Stimulated activated CD8-positive, alpha-beta memory T cell treated with anti-CD3 and anti-CD28 coated beads, Interleukin-7, amount 100 ng/mL, for 48 hours (primary cell): ENCODE measurements around the gene CNN3.

Source experiments
- DNase-seq, 2 donors: peaks; one replicate each; pipeline ENCODE4 v3.0.0-alpha.2; 2020; ENCODE audit warnings: low read depth in 1 of 2; ENCODE audit errors: extremely low read depth in 1 of 2

The CNN3 gene

DNA sequence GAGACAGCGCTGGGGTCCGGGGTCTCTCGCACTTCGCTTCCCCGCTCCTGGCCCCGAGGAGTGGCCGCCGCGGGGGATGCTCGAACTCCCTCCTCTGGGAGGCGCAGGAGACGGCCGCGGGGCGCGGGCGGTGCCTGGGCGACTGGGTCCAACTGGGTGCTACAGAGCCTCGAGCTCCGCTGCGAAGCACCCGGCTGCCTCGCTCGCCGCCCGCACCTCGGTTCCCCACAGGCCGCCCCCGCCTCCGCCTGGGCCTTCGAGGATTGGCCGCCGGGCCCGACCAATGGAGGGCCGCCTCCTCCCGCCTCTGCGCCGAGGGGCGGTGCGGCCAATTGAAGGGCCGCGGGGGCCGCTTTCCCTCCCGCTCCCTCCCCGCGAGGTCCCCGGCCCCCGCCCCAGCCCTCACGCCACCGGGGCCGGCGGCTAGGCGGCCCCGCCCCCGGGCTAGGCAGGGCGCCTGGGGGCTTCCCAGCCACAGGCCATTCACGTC lies at the start of gene CNN3:
CNN3 (minus strand) TSS at position 196 of the 490 bp plus-strand sequence. CDS start 216 bp downstream, outside the sequence.
- peak; percentile 36 to 47 for DNase-seq

GRCh38 chr1:94974824-94975223 lies 47.9 kb upstream of the CNN3 start:
- DNase-seq: no peak

- DNase-seq: no peak
These were observed 47.3 kb upstream of the CNN3 start for GRCh38 chr1:94974241-94974640.

DNA sequence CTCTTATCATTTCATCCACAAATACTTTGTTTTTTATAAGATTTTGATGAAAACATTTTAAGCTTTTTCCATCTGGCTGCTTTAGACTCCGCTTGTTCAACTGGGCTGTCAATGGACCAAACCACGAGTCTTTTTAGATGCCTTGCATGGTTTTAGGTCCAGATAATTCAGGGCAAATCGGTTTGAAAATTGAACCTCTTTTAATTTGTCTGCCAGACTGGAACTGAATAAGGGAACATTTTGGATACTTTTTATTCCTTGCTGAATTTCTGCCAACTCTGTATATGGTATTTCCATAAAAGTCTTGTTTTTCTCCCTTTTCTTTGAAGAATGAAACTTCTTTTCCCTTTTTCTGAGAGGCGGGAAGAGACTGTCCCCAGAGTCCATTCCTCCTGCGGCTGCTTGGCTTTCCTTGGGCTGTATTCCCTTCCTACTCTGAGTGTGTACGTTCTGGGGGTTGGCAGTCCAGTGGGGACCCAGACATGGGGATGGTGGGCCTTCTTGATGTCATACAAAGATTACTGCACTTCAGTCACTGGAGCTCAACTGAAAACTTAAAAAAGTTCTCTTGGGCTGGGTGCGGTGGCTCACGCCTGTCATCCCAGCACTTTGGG lies 46.5 kb upstream of the CNN3 start:
- DNase-seq: no peak

DNA sequence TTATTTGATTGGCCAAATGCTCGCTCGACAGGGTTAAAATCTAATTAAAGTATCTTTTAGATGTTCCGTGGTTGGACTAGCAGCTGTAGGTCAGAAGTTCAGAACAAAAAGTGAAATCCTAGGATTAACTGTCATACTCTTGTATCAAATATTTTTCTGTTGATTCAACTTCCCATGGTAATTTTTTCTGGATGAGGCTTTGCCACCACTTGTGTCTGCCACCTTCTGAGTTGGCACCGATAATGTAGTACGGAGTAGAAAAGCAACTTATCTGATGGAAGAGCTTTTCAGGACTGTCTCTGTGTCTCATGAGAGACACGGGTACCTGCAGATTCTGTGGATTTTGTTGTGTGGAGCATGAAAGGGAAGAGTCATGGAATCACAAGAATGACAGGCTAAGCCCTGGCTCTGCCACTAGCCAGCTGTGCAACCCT lies 44.6 kb upstream of the CNN3 start:
- no peak for DNase-seq

GRCh38 chr1:94970783-94971182 lies 43.9 kb upstream of the CNN3 start:
- no peak for DNase-seq

- no peak for DNase-seq
These were observed 42.2 kb upstream of the CNN3 start for GRCh38 chr1:94969137-94969536.

DNA sequence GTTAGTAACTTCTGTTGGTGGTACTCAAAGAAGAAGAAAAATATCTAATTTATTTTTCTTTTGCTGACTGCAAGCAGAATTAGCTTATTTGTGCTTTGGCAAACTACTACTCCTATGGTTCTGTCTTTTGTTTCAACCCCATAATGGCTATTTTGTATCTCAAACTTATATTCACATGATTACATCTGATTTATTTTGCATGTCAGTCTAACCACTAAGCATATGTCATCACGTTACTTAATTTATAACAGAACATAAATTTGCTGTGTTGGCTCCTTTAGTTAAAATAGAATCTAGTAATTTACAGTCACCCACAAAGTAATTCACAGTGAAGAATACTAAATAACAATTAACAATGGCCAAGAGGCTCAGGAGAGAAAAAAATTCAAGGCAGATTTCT lies 39.1 kb upstream of the CNN3 start:
- DNase-seq: no peak

DNA sequence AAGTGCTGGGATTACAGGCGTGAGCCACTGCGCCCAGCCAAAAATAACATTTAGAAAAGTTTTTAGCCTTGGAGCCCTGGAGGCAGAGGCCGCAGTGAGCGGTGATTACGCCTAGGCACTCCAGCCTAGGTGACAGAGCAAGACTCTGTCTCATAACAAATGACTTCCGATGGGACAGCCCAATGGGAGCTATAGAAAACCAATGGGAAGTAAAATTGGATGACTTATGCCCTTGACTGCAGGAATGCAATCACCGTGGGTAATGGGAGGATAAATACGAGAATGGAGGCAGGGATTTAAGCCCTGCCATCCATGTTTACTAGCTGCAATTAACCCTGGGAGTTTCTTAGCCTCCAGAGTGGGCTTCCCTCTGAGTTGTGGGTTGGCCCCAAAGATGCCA lies 37.0 kb upstream of the CNN3 start:
- DNase-seq: no peak

GRCh38 chr1:94962409-94963265 lies 35.7 kb upstream of the CNN3 start:
- peak in 1 of 2 donors; percentile 3 for DNase-seq

GRCh38 chr1:94961988-94962387 lies 35.1 kb upstream of the CNN3 start:
- no peak for DNase-seq

DNA sequence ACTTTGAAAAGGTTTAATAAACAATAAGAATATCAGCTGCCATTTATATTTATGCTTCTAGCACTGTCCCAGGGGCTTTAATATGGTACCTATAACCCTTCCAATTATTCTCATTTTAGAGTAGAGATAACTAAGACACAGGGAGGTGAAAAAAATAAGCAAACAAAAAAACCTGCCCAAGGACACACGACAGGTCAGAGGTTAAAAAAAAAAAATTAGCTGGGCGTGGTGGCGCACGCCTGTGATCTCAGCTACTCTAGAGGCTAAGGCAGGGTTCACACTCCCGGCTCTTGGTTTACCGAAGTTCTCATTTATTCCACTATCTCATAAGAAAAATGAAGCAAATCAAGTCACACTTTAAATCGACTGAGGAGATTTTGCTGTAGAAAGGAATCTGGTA lies 34.7 kb upstream of the CNN3 start:
- DNase-seq: no peak

DNA sequence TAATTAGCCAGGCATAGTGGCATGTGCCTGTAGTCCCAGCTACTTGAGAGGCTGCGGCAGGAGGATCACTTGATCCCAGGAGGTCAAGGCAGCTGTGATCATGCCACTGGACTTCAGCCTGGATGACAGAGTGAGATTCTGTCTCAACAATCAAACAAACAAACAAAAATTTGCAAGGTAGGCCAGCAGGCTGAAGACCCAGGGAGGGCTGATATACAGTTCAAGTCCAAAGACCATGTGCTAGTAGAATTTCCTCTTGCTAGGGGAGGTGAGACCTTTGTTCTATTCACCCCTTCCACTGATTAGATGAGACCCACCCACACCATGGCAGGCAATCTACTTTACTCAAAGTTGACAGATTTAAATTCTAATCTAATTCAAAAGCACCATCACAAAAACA lies 31.2 kb upstream of the CNN3 start:
- no peak for DNase-seq

DNA sequence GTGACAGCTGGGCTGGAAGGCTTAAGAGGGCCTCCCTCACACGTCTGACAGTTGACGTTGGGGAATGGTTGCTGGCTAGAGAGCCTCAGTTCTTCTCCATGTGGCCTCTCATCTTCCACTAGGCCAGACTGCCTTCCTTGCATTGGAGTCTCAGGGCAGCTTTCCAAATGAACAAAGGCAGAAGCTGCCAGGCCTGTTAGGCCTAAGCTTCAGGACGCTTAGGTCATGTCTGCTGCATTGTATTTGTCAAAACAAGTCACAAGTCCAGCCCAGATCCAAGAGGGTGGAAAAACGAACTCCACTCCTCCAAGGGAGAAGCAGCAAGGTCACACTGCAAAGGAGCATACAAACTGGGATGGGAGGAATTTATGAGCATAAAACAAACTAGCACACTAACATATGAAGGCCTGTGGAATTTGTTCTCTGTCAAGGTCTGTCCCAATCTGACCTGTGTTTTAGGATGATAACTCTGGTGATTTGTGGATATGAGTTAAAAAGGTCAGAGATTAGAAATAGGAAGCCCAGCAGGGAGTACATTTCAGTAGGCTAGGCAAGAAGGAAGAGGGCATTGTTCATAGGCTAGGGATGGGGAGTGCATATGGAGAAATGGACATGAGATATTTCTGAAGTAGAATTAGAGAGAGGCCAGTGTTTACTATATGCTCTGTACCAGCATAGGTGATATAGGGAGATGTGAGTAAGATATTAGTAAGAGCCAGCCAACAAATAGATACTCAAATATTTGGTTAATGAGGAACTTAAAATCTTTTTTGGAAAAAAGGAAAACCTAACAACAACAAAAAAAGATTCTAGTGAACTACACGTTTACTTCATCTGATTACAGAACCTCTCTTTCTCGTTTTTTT lies 29.1 kb upstream of the CNN3 start:
- DNase-seq: no peak

DNA sequence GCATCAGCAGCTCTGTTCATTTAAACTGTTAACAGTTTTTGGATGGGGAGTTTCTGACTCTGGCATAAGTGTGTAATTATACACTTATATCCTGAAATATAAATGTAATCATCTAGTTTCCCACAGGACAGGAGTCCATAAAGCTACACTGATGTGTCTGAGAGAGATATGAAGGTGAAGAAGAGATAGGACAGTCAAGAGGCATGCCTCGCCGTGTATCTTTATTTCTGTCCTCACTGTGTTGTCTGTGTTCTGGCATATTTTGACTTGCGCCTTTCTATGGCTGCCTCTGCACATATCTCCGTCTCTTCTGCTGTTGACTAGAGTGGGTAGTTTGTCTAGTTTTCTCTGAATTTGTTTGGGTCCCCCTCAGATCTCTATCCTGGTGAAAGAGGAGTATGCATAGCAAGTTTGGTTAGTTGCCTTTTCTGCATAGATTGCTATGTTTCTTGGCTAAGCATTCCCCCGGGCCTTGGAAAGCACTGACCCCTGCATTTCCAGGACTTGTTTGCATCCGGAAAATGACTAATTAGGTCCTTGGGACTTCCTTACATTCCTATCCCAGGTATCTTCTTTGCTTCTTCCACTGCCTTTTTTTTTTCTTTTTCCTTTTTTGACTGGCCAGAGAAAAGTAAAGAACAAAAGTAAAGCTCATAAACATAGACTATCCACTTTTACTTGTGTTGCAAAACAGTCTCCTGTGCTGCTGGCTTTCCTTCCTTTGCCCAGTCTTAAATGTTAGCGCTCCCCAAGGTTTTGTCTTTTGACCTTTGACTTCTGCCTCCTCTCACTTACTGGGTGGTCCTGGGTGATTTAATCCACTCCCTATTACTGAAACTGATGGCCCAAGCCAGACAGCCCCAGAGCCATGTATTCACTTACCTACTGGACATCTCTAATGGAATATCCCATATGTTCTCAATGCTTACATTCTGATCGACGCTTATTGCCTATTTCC lies 27.6 kb upstream of the CNN3 start:
- DNase-seq: no peak

DNA sequence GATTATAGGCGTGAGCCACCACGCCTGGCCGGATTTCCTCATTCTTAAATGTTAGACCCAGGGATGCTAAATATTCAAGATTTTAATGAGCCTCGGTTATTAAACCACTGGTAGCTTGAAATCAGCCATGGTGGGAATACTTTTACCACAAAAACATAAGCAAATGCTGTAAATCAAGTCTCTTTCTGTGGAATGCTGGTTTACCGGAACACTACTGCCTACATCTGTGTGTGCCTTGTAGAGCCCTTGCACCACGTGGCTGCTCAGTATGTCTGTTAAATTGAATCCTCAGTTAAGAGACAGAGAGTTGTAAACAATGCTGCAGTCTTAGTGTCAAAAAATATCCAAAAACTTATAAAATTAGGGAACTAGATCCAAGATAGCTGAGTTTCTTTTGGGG lies 26.8 kb upstream of the CNN3 start:
- DNase-seq: no peak

DNA sequence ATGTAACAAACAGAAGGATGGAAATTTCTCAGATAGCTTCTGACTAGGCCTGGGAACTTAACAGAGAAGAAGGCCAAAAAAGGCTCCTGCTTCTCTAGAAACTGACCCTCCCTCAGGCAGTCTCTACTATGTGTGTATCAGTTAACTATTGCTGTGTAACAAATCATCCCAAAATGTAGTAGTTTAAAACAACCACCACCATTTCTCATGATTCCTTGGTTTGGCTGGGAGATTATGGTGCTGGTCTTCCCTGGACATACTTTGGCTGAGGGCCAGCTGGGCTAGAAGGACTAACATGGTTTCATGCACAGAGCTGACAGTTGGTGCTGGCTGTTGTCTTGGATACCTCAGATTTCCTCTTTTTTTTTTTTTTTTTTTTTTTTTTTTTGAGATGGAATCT lies 26.2 kb upstream of the CNN3 start:
- DNase-seq: no peak

DNA sequence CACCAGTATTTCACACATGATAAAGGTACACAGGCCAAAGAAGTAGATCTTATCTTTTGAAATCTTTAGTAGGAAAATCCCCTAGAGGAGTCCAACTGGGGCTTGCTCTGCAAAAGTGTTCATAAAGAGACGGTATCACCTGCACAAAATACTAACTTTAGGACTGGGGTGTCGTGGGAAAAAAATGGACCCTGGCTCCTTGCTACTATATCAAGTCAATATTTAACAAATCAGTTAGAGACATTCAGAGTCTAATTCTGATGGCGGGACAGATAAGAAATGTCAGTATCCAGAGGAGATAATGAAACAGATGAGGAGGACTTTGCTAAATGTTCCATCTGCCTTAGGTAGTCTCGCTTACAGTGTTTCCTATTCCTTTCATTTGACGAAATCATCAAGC lies 25.6 kb upstream of the CNN3 start:
- no peak for DNase-seq

DNA sequence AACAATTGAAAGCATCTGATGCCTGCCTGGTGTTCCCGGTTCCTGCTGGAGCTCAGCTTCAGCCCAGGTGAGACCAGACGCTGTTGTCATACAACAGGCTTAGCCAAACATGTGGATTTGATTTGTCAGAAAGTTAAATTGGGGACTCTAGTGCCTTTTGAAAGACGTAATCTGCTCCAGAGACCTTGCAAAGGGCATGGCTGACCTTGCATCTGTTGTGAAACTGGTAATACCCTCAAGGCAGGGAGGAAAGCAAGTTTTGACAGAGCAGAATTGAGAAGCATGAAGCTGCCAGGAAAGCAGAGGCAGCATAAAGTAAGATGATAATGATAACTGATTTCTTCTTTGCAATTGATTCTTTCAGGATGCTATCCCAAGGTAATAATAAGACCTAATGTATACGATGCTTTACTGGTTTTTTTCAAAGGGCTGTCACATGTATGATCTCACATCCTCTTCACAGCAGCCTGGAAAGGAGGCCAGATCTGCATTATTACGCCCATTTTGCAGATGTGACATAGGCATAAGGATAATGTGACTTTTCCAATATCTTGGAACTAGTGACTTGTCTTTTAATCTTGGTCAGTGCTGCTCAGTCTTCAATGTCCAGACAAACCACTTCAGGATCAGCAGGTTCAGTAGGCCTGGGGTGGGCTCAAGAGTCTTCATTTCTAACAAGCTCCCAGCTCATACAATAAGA lies 24.7 kb upstream of the CNN3 start:
- no peak for DNase-seq

DNA sequence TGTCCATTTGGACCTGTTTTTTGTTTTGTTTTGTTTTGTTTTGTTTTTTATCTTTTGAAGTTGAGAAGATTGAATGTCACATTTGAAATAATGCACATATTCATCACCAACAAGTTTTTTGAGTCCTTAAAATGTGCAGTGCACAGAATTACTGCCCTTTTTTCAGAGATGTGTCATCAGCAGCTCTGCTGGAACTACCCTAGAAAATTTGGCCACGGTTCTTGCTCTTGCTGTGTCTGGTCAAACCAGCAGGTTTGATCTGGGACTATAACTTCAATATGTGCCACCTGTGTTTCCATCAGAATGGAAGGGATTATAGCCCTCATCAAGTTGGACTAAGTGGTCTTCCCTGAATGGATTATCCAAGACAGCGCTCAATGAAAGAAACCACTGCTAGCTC lies 24.1 kb upstream of the CNN3 start:
- no peak for DNase-seq
